Stimulated activated CD8-positive, alpha-beta memory T cell treated with anti-CD3 and anti-CD28 coated beads, Interleukin-2, amount 100 ng/mL, for 48 hours (primary cell): Measurements from ENCODE around the gene RNU6-7.
A peak's percentile ranks its signal among the peaks of the same experiment; 100 is the strongest.

Source experiments
- DNase-seq, 2 donors: peaks; one replicate each; pipeline ENCODE4 v3.0.0-alpha.2; 2020; ENCODE audit warnings: low read depth in 2 of 2

The RNU6-7 gene

DNA sequence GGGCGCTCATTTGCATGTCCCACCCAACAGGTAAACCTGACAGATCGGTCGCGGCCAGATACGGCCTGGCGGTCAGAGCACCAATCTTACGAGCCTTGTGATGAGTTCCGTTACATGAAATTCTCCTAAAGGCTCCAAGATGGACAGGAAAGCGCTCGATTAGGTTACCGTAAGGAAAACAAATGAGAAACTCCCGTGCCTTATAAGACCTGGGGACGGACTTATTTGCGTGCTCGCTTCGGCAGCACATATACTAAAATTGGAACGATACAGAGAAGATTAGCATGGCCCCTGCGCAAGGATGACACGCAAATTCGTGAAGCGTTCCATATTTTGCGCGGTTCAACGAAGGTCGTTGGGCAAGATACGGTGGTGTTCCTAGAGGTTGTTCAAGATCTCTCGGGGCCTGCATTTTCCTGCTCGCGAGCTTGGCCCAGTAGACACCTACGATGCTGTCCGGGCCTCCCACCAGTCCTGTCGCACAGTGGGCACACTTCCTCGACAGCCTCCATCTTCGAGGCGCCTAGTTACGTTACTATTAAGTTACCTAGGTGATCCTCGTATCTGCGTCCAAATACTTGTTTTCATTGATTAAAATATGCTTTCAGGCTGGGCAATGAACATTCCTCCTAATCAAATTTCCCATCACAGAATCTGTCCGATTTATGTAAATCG is at the start of gene RNU6-7:
Gene RNU6-7, plus strand, starts transcription at position 230 of the 675 bp plus-strand sequence.
- no peak for DNase-seq

DNA sequence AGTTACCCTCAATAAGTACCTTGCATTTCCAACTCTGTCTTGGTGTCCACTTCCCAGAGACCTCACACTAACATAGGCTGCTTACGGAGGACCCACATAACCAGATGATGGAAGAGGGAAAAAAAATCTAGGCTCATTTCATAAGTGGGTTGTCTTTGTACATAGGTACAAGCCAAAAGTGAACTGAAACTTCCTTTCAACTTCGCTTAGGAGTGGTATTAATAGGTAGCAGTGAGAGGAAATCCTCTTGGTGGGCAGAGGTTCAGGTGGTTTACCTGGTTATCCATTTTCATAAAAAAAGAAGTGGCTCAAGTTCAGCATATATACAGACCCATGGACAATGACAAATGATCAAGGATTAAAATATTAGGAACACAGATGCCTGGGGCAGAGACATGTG is 35.8 kb upstream of the RNU6-7 start:
- no peak for DNase-seq

DNA sequence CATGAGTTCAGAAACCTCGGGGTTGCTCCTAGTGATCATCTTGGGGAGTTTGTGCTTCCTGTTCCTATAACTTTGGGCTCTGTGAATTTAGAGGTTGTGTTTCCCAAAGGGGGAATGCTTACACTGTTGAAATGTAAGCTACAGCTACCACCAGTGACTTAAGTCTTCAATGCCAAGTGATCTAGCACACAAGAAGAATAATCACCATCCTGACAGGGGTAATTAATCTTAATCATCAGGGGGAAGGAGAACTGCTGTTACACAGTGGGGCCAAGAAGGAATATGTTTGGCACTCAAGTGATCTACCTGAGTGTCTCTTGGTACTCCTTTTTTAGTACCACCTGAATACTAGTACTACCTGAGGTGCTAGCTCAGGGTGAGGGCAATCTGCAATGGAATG is 34.9 kb upstream of the RNU6-7 start:
- DNase-seq: no peak

DNA sequence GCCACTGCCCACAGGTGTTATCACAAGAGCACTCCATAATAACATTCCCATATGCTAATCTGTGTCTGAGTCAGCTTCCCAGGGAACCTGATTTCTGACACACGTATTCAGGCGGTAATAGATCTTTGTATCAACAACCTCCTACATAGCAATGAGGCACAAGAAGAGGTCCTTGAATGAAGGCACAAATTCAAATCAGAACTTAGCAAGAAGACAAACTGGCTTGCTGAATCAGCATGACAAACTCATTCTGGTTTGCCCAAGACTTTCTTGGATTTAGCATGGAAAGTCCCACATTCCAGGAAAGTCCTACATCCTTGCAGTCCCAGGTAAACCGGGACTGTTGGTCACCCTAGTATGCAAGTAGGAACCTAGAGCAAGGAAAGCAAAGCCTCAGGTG is 33.9 kb upstream of the RNU6-7 start:
- no peak for DNase-seq

DNA sequence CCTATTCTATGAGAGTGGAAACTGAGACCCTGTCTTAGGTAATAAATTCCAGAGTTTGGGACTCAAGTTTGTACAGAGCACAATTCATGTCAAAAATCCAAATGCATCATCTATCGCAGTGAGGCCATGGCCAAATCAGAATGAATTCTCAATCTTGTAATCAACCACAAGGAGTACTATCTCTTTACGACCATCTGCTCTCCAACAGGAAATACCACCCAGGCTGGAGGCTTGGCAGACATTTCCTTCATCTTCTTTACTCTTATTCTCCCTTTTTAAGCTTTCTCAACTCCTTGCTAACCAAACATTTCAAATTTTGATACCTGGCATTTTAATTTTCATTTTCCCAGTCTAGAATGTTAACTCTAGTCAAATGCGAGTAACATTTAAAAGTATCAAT is 32.7 kb upstream of the RNU6-7 start:
- DNase-seq: no peak

DNA sequence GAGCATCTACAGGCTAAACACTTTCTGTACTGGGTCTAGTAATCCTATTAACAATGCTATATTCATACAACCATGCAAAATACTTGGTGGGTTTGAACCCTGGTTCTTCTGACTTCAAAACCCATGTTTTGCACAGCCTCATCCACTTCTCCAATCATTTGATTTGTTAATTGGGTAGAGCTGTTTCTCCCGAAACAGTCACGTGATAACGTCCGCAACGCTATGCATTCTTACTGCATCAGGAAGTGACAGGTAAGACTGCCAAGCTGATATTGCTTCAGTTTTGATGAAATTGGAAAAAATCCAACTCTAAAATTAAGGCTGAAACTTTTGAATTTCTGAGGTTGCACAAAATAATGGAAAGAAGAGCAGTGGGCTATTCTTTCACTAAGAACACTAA is 30.4 kb upstream of the RNU6-7 start:
- no peak for DNase-seq

DNA sequence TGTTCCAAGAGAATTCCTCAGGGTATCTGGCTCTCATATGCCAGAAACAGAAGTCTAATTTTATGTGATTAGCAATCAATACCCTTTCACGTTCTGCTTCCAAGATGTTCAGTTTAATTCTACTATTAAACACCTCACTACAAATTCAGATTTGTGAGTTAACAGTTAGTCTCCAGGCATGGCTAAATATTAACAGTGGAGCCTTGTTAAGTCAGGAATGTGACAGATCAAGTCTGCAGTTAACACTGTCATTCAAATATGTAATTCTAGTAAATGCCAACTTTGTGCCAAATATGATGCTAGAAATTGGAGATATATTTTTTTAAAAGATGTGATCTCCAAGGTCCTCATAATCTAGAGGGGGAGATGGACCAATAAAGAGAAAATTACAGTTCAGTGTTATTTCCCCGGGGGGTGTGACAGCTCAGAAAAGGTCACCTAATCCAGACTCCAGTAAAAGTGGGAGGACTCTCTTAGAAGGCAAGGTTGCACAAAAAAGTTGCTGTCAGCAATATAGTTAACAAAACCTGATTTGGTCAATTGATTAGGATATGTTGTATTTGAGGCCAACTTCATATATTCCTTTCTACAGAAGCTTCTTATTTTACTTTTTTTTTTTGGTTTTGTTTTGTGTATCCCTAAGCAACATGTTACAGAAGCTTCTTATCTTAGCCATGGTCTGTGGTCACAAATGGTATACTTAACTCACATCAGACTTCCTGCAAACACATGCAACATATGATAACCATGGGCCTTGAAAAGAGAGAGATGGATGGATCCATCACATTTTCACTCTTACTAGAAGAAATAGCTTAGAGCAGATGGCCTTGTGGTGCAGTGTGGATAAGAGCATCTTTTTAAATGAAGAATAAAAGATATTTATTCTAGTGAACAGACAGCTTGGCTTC is 18.4 kb upstream of the RNU6-7 start:
- no peak for DNase-seq

DNA sequence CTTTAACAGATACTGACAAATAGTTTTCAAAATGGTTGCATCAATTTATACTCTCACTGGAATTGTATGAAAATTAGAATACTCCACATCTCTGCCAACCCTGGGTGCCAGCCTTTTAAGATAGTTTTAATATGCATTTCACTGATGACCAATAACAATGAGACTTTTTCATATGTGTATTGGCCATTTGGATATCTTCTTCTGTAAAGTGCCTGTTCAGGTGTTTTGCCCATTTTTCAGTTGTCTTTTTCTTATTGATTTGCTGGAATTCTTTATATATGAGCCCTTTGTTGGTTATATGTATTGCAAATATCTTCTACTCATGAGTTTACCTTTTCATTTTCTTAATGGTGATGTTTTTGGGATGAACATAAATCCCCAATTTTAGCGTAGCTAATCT is 16.7 kb upstream of the RNU6-7 start:
- DNase-seq: no peak

DNA sequence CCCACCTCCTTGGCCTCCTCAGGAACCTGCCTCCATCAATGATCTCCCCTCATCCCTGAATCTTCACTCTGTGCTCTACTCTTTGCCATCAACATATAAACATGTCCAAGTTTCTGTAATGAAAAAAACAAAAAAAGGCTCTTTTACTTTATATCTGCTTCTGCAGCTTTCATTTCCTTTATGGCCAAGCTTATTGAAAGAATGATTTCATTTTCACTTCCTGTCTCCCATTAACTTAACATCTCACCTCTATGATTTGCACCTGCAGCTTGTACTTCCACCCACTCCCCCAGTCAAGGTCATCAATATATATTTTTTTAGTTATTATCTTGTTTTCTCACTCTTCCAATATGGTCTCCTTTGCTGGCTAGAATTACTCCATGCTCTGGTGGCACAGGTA is 15.6 kb upstream of the RNU6-7 start:
- DNase-seq: no peak

DNA sequence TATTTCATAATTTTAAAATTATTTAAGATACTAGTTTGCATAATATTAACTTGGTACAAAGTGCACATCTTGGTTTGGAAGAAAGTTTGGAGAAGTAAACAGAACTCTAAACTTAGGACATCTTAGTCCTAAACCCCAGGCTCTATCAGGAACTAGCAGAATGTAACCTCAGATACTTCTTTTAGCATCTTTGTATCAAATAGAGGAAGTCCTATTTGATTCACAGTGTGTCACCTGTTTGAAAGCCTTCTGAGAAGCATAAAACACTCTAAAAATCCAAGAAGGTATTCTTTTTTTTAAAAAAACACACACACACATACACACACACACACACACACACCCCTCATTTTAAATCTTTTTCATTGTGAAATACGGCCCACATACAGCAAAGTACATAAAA is 12.0 kb upstream of the RNU6-7 start:
- DNase-seq: no peak

DNA sequence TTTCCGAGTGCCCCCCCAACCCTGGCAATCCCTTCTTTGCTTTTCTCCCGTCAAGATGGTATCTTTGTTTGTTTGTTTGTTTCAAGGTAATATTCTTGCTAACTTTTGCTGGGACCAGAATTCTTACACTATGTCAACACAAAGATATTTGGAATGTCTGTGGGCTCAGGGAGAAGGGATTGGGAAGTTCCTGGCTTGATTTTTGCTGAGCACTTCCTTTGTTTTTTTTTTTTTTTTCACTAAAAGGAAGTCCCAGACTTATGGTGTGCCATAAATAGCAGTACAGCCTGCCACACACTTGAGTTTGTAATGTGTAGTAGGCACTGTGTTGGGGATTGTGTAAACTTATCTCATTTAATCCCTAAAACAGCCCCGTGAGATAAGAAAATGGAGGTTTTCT is 11.2 kb upstream of the RNU6-7 start:
- DNase-seq: no peak

DNA sequence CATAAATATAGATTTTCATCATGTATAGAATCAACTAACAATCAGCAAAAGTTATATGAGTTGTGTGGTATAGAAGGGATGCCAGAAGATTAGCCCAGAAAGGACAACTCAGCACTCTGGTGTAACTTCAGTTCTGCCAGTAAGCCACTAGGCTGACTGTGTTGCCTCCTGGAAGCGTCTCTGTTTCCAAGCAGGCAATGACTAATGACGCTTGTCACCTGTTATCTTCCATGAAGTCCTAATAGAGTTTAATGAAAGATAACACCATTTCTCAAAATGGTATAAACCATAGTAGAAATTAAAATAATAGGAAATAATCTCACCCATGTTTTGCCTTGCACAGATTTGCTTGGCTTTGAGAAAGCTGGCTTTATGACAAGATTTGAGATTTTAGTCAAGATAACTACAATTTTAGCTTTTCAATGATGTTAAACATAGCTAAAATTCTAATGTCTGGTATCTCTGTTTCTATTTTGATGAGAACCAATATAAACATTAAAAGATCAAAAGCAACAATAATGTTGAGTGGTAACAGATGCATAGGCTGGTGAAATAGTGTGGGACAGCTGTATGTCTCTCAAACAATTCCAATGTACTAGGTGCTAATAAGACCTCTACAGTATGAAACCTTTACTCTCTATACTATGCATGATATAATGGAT is 9.0 kb upstream of the RNU6-7 start:
- DNase-seq: no peak

DNA sequence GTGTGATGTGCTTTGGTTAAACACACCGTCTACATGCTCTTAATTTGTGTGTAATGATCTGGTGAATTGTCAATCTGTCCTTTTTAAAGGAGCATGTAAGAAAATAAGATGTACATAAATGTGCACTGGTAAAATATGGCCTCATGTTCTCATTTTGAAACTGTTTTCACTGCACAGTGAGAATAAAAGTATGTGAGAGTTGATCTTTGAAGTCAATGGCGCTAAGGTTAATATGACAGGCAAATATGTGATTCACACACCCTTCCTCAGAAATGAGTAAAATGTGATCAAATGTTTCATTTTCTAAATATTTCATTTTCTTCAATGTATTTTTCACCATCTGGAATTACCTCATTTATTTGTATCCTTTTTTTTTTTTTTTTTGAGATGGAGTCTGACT is 8.3 kb upstream of the RNU6-7 start:
- DNase-seq: no peak

DNA sequence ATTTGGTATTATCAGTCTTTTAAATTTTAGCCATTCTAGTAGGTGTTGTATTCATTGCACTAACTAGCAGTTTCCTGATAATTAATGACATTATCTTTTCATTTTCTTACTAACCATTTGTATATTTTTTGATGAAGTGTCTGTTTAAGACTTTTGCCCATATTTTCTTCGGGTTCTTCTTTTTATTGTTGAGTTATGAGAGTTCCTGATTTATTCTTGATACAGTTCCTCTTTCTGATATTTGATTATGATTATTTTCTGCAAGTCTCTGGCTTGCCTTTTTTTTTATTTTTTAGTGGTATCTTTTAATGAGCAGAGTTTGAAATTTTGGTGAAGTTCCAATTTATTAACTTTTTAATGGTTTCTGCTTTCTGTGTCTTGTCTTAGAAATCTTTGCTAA is 6.2 kb upstream of the RNU6-7 start:
- no peak for DNase-seq

DNA sequence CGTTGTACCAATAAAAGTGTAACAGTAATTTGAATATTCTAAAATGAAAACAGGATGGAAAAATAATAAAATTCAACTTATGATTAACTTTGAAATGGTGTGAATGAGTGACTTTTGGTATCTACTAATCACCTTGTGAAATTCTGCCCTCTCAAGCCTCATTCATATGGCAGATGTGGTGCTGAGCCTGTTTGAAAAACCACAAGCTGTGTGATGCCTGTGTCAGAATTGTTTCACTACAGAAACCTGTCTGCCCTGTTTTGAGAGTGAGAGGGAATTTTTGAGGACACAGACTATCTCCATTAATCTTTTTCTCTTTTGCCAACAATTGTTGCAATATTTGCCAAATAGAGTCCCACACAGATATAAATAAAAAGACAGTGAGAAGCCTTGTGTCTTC is 3.9 kb upstream of the RNU6-7 start:
- DNase-seq: no peak

DNA sequence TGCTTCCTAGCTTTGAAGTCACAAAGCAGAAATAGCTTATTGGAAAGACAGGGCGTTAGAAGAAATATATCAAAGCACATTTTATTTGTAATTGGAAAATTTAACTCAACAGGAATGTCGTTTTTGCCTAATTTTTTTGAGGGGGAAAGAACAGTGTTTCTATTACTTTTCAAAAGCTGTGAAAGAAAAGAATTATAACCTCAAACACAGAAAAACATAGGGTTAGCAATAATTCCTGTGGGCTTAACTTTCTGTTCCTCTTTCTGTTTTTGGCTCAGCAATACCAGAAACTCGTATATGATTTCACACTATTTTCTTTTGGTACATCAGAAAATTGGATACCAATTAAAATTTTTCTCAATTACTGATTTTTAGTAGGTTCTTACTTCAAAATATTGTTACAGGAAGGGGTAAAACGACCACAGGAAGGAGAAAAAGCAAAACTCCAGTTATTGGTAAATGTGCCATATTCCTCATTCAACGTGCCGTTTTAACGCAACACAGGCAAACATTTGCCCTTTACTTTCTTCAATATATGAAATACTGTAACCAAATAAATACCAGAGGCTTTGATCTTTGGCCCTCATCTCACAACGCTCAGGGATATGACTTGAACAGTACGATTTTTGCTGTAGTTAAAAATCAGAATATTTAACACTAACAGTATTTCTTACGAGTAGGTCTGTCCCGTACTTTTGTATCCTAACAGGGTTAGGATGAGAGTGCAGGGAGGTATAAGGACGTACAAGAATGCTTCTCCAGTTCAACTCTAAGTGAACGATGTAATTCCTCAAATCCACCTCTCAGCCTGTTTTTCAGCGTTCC is 1.3 kb upstream of the RNU6-7 start:
- DNase-seq: no peak

DNA sequence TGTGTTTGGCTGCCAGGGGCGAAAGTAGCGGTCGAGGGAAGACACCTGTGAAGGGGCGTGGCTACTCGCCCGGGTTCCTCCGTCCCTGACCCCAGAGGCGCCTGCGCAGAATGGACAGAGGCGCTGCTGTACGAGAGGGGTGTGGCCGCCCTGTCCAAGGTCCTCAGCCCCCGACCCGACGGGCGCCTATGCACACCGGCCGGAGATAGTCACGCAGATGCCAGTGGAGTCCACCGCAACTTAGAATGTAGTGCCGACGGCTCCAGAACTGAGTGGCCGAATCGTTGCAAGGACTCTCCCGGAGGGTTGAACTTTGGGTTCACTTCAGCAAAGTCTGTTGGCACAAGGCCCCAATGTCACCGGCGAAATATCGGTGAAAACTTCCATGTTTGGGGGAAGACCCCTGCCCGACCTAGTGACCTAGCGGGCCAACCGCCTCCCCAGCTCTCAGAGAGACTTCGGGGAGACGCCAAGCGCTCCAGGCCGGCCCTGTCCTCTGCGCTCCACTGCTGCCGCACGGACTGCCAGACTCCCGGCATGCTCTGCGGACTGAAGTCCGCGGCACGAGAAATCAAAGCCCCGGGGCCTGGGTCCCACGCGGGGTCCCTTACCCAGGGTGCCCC is 541 bp upstream of the RNU6-7 start:
- peak; percentile 65 to 75 for DNase-seq

DNA sequence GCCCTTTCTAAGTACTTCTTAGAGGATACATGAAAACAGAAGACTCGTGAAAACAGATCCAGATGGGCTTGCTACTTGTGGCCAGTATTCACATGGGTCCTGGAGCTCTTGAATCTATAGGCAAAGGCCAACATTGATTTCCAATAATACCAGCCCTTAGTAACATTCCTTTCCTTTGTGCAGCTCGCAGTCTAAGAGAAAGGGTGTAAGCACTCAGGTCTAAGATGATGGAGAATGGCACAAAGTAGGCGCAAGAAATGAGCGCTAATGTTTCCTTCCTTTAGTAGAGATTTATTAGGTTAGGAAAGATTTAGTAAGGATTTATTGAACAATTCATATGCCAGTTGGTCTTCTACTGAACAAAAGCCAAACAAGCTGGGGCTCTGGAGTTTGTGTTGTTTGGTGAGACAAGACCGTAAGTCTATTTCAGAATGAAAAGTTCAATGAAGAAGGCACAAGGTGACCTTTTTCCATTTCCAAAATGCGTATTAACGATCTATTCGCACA is 699 bp downstream of the RNU6-7 start:
- DNase-seq: no peak

DNA sequence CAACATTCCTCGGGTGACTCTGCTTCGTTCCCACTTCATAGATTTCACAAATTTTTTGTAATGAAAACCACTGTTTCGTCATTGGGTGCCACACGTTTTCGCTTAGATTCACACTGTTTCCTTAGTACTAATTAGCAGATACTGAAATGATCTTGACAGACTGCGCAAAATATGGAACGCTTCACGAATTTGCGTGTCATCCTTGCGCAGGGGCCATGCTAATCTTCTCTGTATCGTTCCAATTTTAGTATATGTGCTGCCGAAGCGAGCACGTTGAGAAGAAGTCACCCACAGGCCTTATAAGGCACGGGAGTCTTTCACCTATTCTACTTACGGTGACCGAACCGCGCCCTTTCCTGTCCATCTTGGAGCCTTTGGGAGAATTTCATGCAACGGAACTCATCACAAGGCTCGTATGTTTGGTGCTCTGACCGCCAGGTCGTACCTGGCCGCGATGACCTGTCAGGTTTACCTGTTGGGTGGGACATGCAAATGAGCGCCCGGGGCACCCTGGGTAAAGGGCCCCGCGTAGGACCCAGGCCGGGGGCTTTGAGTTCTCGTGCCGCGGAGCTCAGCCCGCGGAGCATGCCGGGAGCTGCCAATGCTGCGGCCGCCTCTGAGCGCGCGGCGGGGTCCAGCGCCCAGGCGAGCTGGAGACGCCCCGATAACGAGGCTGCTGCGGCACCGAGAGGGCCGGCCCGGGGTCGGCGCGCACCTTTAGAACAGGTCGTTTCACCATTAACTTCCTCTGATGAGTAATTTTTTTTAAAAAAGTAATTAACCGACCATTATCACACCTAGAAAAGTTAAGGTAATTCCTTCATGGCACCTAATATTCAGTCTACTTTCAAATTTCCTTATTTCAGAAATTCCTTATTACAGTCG is 1.4 kb downstream of the RNU6-7 start, which contains the start of gene RNU6-8:
Gene RNU6-8, minus strand, starts transcription at position 272 of the 885 bp plus-strand sequence.
- DNase-seq: peak; percentile 71 to 77

DNA sequence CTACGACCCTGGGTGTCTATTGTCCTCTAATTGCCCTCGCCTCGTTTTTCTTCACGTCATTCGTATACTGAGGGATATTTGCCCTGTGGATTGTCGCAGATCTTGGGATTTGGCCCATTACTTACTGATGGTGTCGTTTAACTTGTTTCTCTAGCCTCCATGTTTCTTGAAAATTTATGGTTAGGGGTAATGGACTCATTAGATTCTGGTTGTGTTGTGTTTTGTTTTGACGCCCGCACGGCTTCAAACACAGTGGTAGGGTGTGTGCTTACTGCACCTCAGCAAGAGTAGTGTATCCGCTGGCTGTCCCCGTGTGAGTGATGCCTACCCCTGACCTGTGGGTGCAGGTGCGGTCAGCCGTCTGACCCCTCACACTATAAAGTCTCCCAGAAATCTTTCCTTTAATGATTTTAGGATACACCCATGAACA is 2.1 kb downstream of the RNU6-7 start:
- no peak for DNase-seq
